Neuronal stem cell (in vitro differentiated cells): Measurements from ENCODE around the gene GPR107.
A peak's percentile ranks its signal among the peaks of the same experiment; 100 is the strongest.

ENCODE experiments used
- DNase-seq: peaks from one replicate; pipeline ENCODE4 v3.0.0-alpha.2; 2013; ENCODE audit warnings: low spot score
- H2AFZ ChIP-seq: one replicate; pipeline ENCODE4 v1.6.1; 2013; ENCODE audit warnings: mild to moderate bottlenecking, low read length, inconsistent platforms
- H2AK5ac ChIP-seq: 2 replicates; pipeline ENCODE4 v1.6.1; 2013; ENCODE audit warnings: low read depth, mild to moderate bottlenecking, inconsistent platforms, low read length, moderate library complexity, mixed read lengths
- H2BK120ac ChIP-seq: 2 replicates; pipeline ENCODE4 v1.6.1; 2013; ENCODE audit warnings: low read depth, mild to moderate bottlenecking, inconsistent platforms, low read length, moderate library complexity, mixed read lengths
- H2BK12ac ChIP-seq: one replicate; pipeline ENCODE4 v1.6.1; 2013; ENCODE audit warnings: low read length, inconsistent platforms
- H2BK15ac ChIP-seq: 2 replicates; pipeline ENCODE4 v1.6.1; 2013; ENCODE audit warnings: mild to moderate bottlenecking, low read length, inconsistent platforms, mixed read lengths
- H2BK5ac ChIP-seq: one replicate; pipeline ENCODE4 v1.6.1; 2013; ENCODE audit warnings: inconsistent platforms, mild to moderate bottlenecking, low read length, moderate library complexity
- H3K14ac ChIP-seq: one replicate; pipeline ENCODE4 v1.6.1; 2013; ENCODE audit warnings: low read length, inconsistent platforms
- H3K18ac ChIP-seq: 2 replicates; pipeline ENCODE4 v1.6.1; 2013; ENCODE audit warnings: low read length, inconsistent platforms
- H3K23ac ChIP-seq: 2 replicates; pipeline ENCODE4 v1.6.1; 2013; ENCODE audit warnings: low read depth, mild to moderate bottlenecking, mixed read lengths, low read length, inconsistent platforms; ENCODE audit not compliant: poor library complexity
- H3K27ac ChIP-seq: replicated peaks from 3 replicates; pipeline ENCODE4 v1.5.1; 2013; ENCODE audit warnings: low read length, inconsistent platforms
- H3K27me3 ChIP-seq, 3 experiments: 2 replicates each; pipeline ENCODE4 v1.6.1; 2013; ENCODE audit warnings: low read length in 3 of 3, mild to moderate bottlenecking in 2 of 3, inconsistent platforms in 1 of 3, low read depth in 1 of 3, mixed read lengths in 1 of 3, moderate library complexity in 1 of 3; ENCODE audit not compliant: control insufficient read depth in 3 of 3, insufficient read depth in 3 of 3
- H3K36me3 ChIP-seq, 2 donors: replicated peaks in 1 of 2; 2 replicates each; pipeline ENCODE4 v1.6.1; 2013; ENCODE audit warnings: low read length in 2 of 2; ENCODE audit not compliant: control insufficient read depth in 2 of 2, insufficient read depth in 2 of 2
- H3K4ac ChIP-seq: 2 replicates; pipeline ENCODE4 v1.6.1; 2013; ENCODE audit warnings: inconsistent platforms, mild to moderate bottlenecking, low read length, moderate library complexity
- H3K4me1 ChIP-seq, 2 donors: 1 replicate in 1 of 2; 2 replicates in 1 of 2; pipeline ENCODE4 v1.6.1; 2013; ENCODE audit warnings: low read length in 2 of 2, low read depth in 1 of 2; ENCODE audit not compliant: control insufficient read depth in 2 of 2, insufficient read depth in 1 of 2
- H3K4me2 ChIP-seq: one replicate; pipeline ENCODE4 v1.6.1; 2013; ENCODE audit warnings: mild to moderate bottlenecking, low read length, inconsistent platforms; ENCODE audit not compliant: insufficient read depth, poor library complexity, severe bottlenecking
- H3K4me3 ChIP-seq, 2 donors: 2 replicates each; pipeline ENCODE4 v1.5.1; 2013; ENCODE audit warnings: low read length in 2 of 2, mild to moderate bottlenecking in 2 of 2, inconsistent platforms in 1 of 2, moderate library complexity in 1 of 2
- H3K79me1 ChIP-seq: one replicate; pipeline ENCODE4 v1.6.1; 2013; ENCODE audit warnings: low read depth, mild to moderate bottlenecking, inconsistent platforms, low read length, moderate library complexity
- H3K9ac ChIP-seq: one replicate; pipeline ENCODE4 v1.6.1; 2013; ENCODE audit warnings: mild to moderate bottlenecking, low read depth, low read length, inconsistent platforms; ENCODE audit not compliant: poor library complexity
- H3K9me3 ChIP-seq, 2 donors: replicated peaks in 1 of 2; 2 replicates each; pipeline versions ENCODE3 to v1.6.1; 2013; ENCODE audit warnings: low read length in 2 of 2, mild to moderate bottlenecking in 2 of 2, inconsistent platforms in 1 of 2, low read depth in 1 of 2, mixed read lengths in 1 of 2, moderate library complexity in 1 of 2; ENCODE audit not compliant: control insufficient read depth in 2 of 2, insufficient read depth in 1 of 2
- H4K8ac ChIP-seq: one replicate; pipeline ENCODE4 v1.6.1; 2013; ENCODE audit warnings: low read depth, mild to moderate bottlenecking, inconsistent platforms, low read length, moderate library complexity
- H4K91ac ChIP-seq: one replicate; pipeline ENCODE4 v1.6.1; 2013; ENCODE audit warnings: low read length, low read depth, mild to moderate bottlenecking, inconsistent platforms; ENCODE audit not compliant: poor library complexity
- WGBS, 2 donors: extraction: QIAGEN DNeasy Blood & Tissue Kit; methylation state at CpG; one replicate each; pipeline ENCODE4 v1.1.7; 2013; ENCODE audit warnings: missing lambda C conversion rate in 2 of 2, mixed read lengths in 1 of 2; ENCODE audit not compliant: insufficient read length in 2 of 2, insufficient replicate concordance in 1 of 2; ENCODE audit errors: extremely low coverage in 2 of 2; 5-methylcytosine and 5-hydroxymethylcytosine counted together

GPR107 gene

DNA sequence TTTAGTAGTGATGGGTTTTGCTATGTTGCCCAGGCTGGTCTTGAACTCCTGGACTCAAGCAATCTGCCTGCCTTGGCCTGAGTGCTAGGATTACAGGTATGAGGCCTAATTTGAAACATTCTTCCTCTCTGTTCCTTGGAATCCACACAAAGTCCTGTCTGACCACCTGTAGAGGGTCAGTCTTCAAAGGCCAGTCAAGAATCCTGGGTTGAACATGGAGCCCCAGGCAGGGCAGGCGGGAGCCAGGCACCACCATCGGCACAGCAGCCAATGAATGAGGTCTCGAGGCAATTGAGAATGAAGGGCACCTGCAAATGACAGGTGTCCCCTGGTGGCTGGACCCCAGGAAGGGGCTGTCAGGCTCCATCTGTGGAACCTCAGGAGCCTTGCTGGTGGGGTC, 101.1 kb downstream of the GPR107 start:
- no peak for DNase-seq
- no peak overlapping the region for H3K9ac ChIP-seq
- no peak overlapping the region for H2BK120ac ChIP-seq
- H3K79me1 ChIP-seq: no peaks in the 10 kb centered on the region
- H2BK5ac ChIP-seq: no peak overlapping the region
- H3K27ac ChIP-seq: no peak overlapping the region
- no peak overlapping the region for H3K4ac ChIP-seq
- no peak overlapping the region for H2AK5ac ChIP-seq
- no peak overlapping the region for H2AFZ ChIP-seq
- H3K27me3 ChIP-seq: no peaks in the 10 kb centered on the region
- WGBS, 2 donors: no CpG with 5 or more reads among the region's 3 CpGs
- H3K4me1 ChIP-seq: peaks cover 5 to 10% of the 10 kb centered on the region in 2 donors
- no peak overlapping the region for H2BK12ac ChIP-seq
- no peak overlapping the region for H2BK15ac ChIP-seq
- no peak overlapping the region for H3K18ac ChIP-seq
- no peaks in the 10 kb centered on the region for H3K9me3 ChIP-seq
- H3K36me3 ChIP-seq: no peaks in the 10 kb centered on the region
- H4K91ac ChIP-seq: no peak overlapping the region
- no peak overlapping the region for H3K14ac ChIP-seq
- no peak overlapping the region for H3K4me3 ChIP-seq
- H3K23ac ChIP-seq: no peak overlapping the region
- no peak overlapping the region for H3K4me2 ChIP-seq
- H4K8ac ChIP-seq: no peak overlapping the region

GRCh38 chr9:130155647-130156046, 101.9 kb downstream of the GPR107 start:
- H2AK5ac ChIP-seq: no peak overlapping the region

DNA sequence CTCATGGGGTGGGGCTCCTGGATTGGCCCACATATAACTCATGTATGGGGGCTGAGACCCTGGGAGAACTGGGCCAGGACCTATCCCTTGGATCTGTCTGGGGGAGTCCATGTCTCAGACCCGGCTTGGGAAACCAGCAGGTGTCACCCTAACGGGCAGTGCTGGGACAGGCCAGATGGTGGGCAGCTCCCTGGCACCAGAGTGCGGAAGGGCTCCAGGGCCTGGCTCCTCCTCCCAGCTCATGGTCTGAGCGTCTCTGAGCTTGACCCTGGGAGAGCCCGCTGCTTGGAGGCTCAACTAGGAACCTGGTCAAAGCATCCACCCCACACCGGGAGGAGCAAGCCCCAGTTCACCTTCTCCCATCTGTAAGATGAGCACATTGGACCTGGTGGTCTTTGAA, 103.0 kb downstream of the GPR107 start:
- H3K4me2 ChIP-seq: no peak overlapping the region
- peak overlapping the region; percentile 26 for H2BK15ac ChIP-seq
- H3K79me1 ChIP-seq: no peaks in the 10 kb centered on the region
- H2AFZ ChIP-seq: no peak overlapping the region
- H2BK12ac ChIP-seq: peak overlapping the region; percentile 41
- WGBS, 2 donors: no CpG with 5 or more reads among the region's 6 CpGs
- DNase-seq: no peak
- H3K36me3 ChIP-seq: no peaks in the 10 kb centered on the region
- H3K14ac ChIP-seq: peak overlapping the region; percentile 38
- no peak overlapping the region for H2BK120ac ChIP-seq
- no peak overlapping the region for H3K4ac ChIP-seq
- H4K8ac ChIP-seq: no peak overlapping the region
- H3K9ac ChIP-seq: peak overlapping the region; percentile 21
- H3K4me3 ChIP-seq: no peak overlapping the region
- no peaks in the 10 kb centered on the region for H3K9me3 ChIP-seq
- H2AK5ac ChIP-seq: peak overlapping the region; percentile 26
- peak overlapping the region; percentile 55 for H3K23ac ChIP-seq
- peaks cover 5 to 8% of the 10 kb centered on the region in 2 donors for H3K4me1 ChIP-seq
- H2BK5ac ChIP-seq: no peak overlapping the region
- H3K18ac ChIP-seq: peak overlapping the region; percentile 80
- no peak overlapping the region for H4K91ac ChIP-seq
- H3K27ac ChIP-seq: no peak overlapping the region
- no peaks in the 10 kb centered on the region for H3K27me3 ChIP-seq

More at GRCh38 chr9:130155647-130156046, 101.9 kb downstream of the GPR107 start:
- no peak overlapping the region for H3K4me2 ChIP-seq
- no peaks in the 10 kb centered on the region for H3K9me3 ChIP-seq
- no peak overlapping the region for H2BK12ac ChIP-seq
- DNase-seq: no peak
- no peak overlapping the region for H2AFZ ChIP-seq
- H4K91ac ChIP-seq: no peak overlapping the region
- H3K14ac ChIP-seq: no peak overlapping the region
- no peak overlapping the region for H3K18ac ChIP-seq
- H3K23ac ChIP-seq: no peak overlapping the region
- no peak overlapping the region for H2BK120ac ChIP-seq
- peaks cover 5 to 11% of the 10 kb centered on the region in 2 donors for H3K4me1 ChIP-seq
- no peak overlapping the region for H3K4ac ChIP-seq
- no peak overlapping the region for H3K27ac ChIP-seq
- no peaks in the 10 kb centered on the region for H3K36me3 ChIP-seq
- H3K27me3 ChIP-seq: no peaks in the 10 kb centered on the region
- WGBS, 2 donors: no CpG with 5 or more reads among the region's 12 CpGs
- no peak overlapping the region for H2BK5ac ChIP-seq
- no peaks in the 10 kb centered on the region for H3K79me1 ChIP-seq
- no peak overlapping the region for H2BK15ac ChIP-seq
- H3K9ac ChIP-seq: no peak overlapping the region
- no peak overlapping the region for H4K8ac ChIP-seq
- no peak overlapping the region for H3K4me3 ChIP-seq

- Histone ChIP-seq H3K14ac (peak overlapping the region; percentile 38), H3K18ac (no peak overlapping the region), H3K79me1 (no peaks in the 10 kb centered on the region), H2BK120ac (no peak overlapping the region), H4K91ac (no peak overlapping the region), H3K4ac (no peak overlapping the region), H3K36me3 (no peaks in the 10 kb centered on the region), H3K9ac (peak overlapping the region; percentile 21), H3K4me2 (no peak overlapping the region), H3K27ac (no peak overlapping the region), H2AFZ (no peak overlapping the region), H3K4me1 (peaks cover 5 to 8% of the 10 kb centered on the region in 2 donors), H3K23ac (no peak overlapping the region), H3K27me3 (no peaks in the 10 kb centered on the region), H2AK5ac (peak overlapping the region; percentile 26), H2BK5ac (no peak overlapping the region), H2BK15ac (no peak overlapping the region), H3K4me3 (no peak overlapping the region), H4K8ac (no peak overlapping the region), H2BK12ac (peak overlapping the region; percentile 22), H3K9me3 (no peaks in the 10 kb centered on the region)
- WGBS, 2 donors: no CpG with 5 or more reads among the region's 7 CpGs
- DNase-seq: no peak
Measured at GRCh38 chr9:130157079-130157478, 103.4 kb downstream of the GPR107 start.
